ENCODE data around the gene LONP2. TPM values are rescaled to one million over a fixed set of nuclear protein-coding genes. Genes with fewer than 3 reads are reported as not detected.

The LONP2 gene, protein sequence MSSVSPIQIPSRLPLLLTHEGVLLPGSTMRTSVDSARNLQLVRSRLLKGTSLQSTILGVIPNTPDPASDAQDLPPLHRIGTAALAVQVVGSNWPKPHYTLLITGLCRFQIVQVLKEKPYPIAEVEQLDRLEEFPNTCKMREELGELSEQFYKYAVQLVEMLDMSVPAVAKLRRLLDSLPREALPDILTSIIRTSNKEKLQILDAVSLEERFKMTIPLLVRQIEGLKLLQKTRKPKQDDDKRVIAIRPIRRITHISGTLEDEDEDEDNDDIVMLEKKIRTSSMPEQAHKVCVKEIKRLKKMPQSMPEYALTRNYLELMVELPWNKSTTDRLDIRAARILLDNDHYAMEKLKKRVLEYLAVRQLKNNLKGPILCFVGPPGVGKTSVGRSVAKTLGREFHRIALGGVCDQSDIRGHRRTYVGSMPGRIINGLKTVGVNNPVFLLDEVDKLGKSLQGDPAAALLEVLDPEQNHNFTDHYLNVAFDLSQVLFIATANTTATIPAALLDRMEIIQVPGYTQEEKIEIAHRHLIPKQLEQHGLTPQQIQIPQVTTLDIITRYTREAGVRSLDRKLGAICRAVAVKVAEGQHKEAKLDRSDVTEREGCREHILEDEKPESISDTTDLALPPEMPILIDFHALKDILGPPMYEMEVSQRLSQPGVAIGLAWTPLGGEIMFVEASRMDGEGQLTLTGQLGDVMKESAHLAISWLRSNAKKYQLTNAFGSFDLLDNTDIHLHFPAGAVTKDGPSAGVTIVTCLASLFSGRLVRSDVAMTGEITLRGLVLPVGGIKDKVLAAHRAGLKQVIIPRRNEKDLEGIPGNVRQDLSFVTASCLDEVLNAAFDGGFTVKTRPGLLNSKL
- 38.6 and 54.9 TPM in 2 replicates for total RNA-seq

DNA sequence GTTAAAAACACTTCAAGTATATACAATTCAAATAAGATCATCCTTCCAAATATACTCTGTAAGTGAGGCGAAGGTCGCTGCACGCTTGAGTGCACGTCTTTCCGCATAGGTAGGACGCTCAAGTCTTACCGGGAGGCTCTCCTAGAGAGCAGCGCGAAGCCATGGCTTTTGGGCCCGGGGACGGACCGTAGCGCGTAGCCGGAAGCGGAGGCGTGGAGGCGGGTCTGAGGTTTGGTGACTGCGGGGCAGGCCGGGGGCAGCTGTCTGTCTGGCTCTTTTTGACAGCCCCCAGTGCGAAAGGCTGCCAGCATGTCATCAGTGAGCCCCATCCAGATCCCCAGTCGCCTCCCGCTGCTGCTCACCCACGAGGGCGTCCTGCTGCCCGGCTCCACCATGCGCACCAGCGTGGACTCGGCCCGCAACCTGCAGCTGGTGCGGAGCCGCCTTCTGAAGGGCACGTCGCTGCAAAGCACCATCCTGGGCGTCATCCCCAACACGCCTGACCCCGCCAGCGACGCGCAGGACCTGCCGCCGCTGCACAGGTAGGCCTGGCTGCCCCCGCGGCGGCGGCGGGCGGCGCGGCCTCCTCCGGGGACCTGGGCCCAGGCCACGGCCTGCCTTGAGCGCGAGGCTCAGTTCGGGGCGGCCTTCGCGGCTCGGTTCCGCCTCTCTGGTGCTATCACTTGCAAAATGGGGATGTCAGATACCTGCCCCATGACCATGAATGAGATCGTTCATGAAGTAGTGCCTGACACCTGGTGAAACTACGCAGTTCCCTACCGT, at the start of gene LONP2:
TSS of gene LONP2 (plus strand) at position 221 of the 783 bp plus-strand sequence. CDS start at position 310, 89 bp downstream.

GRCh38 chr16:48247311-48247710, 3.2 kb downstream of the LONP2 start, which contains the start of gene ABCC11:
Gene ABCC11 (minus strand): TSS chr16:48247539. CDS start chr16:48231921, 15,618 bp downstream.

DNA sequence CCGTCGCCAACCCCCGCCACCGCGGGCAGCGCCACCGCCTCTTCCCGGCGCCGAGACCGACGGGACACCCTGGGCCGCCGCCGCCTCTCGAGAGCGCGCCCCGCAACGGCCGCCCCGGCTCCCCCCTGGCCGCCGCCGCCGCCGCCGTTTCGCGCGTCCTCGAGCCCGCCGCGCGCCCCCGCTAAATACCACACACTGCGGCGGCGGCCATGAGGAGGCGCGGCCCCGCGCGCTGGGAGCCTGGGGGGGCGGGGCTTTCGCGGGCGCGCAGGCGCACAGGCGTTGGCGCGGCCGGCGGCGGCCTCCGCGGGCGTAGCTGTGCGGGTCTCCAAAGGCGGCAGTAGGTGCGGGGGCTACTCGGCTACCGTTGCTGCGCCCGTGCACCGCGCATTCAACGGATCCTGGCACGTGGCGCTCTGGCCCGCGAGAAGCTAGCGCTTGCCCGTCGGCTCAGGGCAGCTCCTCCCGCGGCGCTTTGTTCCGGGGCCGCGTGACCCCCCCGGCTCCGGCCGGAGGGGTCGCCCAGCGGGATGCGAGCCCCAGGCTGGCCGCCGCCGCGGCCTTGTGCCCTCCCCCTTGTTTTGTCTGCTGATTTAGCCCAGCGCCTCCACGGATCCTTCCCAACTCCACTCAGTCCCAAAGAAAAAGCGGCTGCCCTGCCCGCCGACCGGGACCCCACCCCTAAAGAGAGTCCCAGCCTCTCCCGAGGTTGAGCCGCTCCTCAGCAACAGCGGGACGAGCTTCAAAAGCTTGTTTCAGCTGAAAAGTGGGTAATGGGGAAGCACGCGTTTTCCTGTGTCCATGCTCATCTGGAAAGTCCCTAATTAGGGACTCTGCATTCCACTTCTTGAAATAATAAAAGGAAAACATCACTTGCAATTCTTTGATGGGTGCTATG, 141.4 kb downstream of the LONP2 start, which contains the start of gene SIAH1:
TSS of gene SIAH1 (minus strand) at position 161 of the 898 bp plus-strand sequence. CDS start 22,985 bp downstream, outside the sequence.

Other genes with a start within 250 kb of the LONP2 start
- not detected in 2 replicates for gene ABCC12, start 88.3 kb upstream of the LONP2 start, total RNA-seq
- gene ABCC11, start 3.2 kb downstream of the LONP2 start, total RNA-seq, result 0.29 TPM in 1 of 2 replicates, not detected in the other
- 16.3 and 19.6 TPM in 2 replicates for gene SIAH1, start 141.1 kb downstream of the LONP2 start, total RNA-seq

Measured in myometrial cell (primary cell).